ENCODE data around the gene ZNF700. TPM values are rescaled to one million over a fixed set of nuclear protein-coding genes. Genes with fewer than 3 reads are reported as not detected.
A peak's percentile ranks its signal among the peaks of the same experiment; 100 is the strongest.
"Not testable (repeated sequence)": the region's sequence is repeated elsewhere in the genome, so short reads cannot be mapped to it uniquely, and the experiment has no call there.

The ZNF700 gene
- total RNA-seq, 1 donor from 2014 or later, result 4.2 TPM

- DNase-seq (no peak), ATAC-seq (ENCODE audit: poor library complexity) (no peak)
- intact Hi-C loops (cut with DNase I), result no loop called here
Measured at GRCh38 chr19:11973019-11973810, 48.3 kb downstream of the ZNF700 start.

DNA sequence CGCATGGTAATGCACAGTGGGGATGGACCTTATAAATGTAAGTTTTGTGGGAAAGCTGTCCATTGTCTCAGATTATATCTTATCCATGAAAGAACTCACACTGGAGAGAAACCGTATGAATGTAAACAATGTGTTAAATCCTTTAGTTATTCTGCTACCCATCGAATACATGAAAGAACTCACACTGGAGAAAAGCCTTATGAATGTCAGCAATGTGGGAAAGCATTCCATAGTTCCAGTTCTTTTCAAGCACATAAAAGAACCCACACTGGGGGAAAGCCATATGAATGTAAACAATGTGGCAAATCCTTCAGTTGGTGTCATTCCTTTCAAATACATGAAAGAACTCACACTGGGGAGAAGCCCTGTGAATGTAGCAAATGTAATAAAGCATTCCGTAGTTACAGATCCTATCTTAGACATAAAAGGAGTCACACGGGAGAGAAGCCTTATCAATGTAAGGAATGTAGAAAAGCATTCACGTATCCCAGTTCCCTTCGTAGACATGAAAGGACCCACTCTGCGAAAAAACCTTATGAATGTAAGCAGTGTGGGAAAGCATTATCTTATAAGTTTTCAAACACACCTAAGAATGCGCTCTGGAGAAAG, 53.7 kb downstream of the ZNF700 start:
- no peak for DNase-seq
- no peak for ATAC-seq (ENCODE audit: poor library complexity)
- intact Hi-C loops (cut with DNase I), result no loop called here

DNA sequence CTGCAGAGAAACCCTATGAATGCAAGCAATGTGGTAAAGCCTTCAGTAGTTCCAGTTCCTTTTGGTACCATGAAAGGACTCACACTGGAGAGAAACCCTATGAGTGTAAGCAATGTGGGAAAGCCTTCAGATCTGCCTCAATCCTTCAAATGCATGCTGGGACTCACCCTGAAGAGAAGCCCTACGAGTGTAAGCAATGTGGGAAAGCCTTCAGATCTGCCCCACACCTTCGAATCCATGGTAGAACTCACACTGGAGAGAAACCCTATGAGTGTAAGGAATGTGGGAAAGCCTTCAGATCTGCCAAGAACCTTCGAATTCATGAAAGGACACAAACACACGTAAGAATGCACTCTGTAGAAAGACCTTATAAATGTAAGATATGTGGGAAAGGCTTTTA, 54.6 kb downstream of the ZNF700 start:
- ATAC-seq (ENCODE audit: poor library complexity) (no peak), DNase-seq (no peak)
- intact Hi-C loops (cut with DNase I), result no loop called here

DNA sequence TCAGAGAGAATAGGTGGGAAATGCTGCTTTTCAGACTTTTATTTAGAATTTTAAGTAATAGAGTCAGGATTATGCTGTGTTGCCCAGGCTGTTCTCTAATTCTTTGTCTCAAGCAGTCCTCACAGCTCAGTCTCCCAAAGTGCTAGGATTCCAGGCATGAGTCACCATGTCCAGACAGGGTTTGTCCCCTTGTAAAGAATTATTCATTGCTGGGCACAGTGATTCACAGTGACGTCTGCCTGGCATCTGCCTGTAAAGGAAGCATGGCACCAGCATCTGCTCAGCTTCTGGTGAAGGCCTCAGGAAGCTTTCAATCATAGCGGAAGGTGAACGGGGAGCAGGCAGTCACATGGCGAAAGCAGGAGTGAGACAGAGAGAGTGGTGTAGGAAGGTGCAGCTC, 57.6 kb downstream of the ZNF700 start:
- ATAC-seq (ENCODE audit: poor library complexity), result no peak
- no peak for DNase-seq
- intact Hi-C loops (cut with DNase I), result loop anchor here (10.0 kb wide), 1 partner anchor 178 kb away; no protein-coding TSS in a partner anchor

- ATAC-seq (ENCODE audit: poor library complexity) (no peak), DNase-seq (no peak)
- intact Hi-C loops (cut with DNase I), result loop anchor here (10.0 kb wide), 1 partner anchor 180 kb away; no protein-coding TSS in a partner anchor
Measured at GRCh38 chr19:11984986-11985385, 60.1 kb downstream of the ZNF700 start.

DNA sequence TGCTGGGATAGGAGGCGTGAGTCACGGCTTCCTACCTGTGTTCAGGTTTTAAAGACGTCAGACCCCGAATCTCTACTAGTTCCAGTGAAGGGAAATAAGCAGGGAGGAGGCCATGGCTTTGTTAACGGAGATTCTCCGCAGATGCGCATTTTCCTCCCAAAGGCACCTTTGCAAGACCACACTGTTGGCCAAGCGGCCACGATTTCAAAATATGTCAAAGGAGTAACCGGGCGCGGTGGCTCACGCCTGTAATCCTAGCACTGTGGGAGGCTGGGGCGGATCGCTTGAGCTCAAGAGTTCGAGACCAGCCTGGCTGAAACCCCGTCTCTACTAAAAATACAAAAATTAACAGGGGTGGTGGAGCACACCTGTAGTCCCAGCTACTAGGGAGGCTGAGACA, 61.8 kb downstream of the ZNF700 start:
- DNase-seq (no peak), ATAC-seq (ENCODE audit: poor library complexity) (no peak)
- intact Hi-C loops (cut with DNase I), result loop anchor here (1.0 to 10.0 kb wide), 3 partner anchors 22 to 182 kb away; no protein-coding TSS in a partner anchor

GRCh38 chr19:11987405-11988281, 62.7 kb downstream of the ZNF700 start:
- ATAC-seq (ENCODE audit: poor library complexity), result peak; percentile 99
- intact Hi-C loops (cut with DNase I), result loop anchor here (1.0 to 10.0 kb wide), 3 partner anchors 23 to 183 kb away; no protein-coding TSS in a partner anchor
- DNase-seq, result peak; percentile 98

DNA sequence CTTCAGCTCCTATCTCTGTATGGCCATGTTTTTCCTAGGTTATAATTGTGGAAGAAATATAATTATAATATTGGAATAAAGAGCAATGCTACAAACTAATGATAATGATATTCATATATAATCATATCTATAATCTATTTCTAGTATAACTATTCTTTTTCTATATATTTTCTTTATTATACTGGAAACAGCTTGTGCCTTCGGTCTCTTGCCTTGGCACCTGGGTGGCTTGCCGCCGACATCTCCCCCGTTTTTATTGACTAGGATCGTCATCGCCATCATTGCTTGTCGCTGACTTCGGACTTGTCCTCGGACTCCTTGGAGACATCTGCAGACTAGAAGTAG, 64.2 kb downstream of the ZNF700 start:
- DNase-seq (no peak), ATAC-seq (ENCODE audit: poor library complexity) (no peak)
- intact Hi-C loops (cut with DNase I), result loop anchor here (10.0 kb wide), 1 partner anchor 184 kb away; no protein-coding TSS in a partner anchor

DNA sequence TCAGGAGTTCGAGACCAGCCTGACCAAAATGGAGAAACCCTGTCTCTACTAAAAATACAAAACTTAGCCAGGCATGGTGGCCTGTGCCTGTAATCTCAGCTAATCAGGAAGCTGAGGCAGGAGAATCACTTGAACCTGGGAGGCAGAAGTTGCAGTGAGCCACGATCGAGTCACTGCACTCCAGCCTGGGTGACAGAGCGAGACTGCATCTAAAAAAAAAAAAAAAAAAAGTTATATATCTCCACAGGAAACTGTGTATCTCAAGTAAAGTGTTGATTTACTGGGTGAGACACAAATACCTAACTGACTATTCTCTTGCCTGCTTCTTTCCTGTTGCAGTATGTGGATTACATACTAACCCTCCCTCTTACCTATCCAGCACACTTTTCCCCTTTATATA, 67.0 kb downstream of the ZNF700 start:
- intact Hi-C loops (cut with DNase I), result loop anchor here (10.0 kb wide), 1 partner anchor 107 kb away; the partner anchor contains the start of gene ZNF69
- DNase-seq, result not testable (repeated sequence)

GRCh38 chr19:11995174-11995573, 70.3 kb downstream of the ZNF700 start:
- intact Hi-C loops (cut with DNase I), result loop anchor here (10.0 kb wide), 1 partner anchor 110 kb away; the partner anchor contains the start of gene ZNF69
- DNase-seq (no peak), ATAC-seq (ENCODE audit: poor library complexity) (no peak)

More for the DNA sequence above, 67.0 kb downstream of the ZNF700 start:
- ATAC-seq (ENCODE audit: poor library complexity), result not testable (repeated sequence)

Other genes with a start within 250 kb of the ZNF700 start
- 2.6 TPM for gene ZNF823, start 186.2 kb upstream of the ZNF700 start, total RNA-seq
- gene ZNF441, start 158.1 kb upstream of the ZNF700 start, total RNA-seq, result 3.8 TPM
- gene ZNF491, start 126.6 kb upstream of the ZNF700 start, total RNA-seq, result 3.1 TPM
- gene ZNF440, start 110.8 kb upstream of the ZNF700 start, total RNA-seq, result 4.5 TPM
- gene ZNF439, start 76.4 kb upstream of the ZNF700 start, total RNA-seq, result 3.2 TPM
- gene ZNF69, start 37.3 kb upstream of the ZNF700 start, total RNA-seq, result 4.7 TPM
- gene ZNF763, start 39.9 kb downstream of the ZNF700 start, total RNA-seq, result 3.7 TPM
- 3.8 TPM for gene ZNF433, start 110.6 kb downstream of the ZNF700 start, total RNA-seq
- gene ZNF878, start 127.9 kb downstream of the ZNF700 start, total RNA-seq, result 0.22 TPM
- 12.4 TPM for gene ZNF844, start 139.6 kb downstream of the ZNF700 start, total RNA-seq
- gene ZNF20, start 215.2 kb downstream of the ZNF700 start, total RNA-seq, result 0.97 TPM
- gene ZNF625, start 231.6 kb downstream of the ZNF700 start, total RNA-seq, result 3.2 TPM
- 4.2 TPM for gene ZNF136, start 238.0 kb downstream of the ZNF700 start, total RNA-seq

All from Right ventricle myocardium superior (tissue), 1 donor.